Lower lobe of right lung (tissue), 2 donors: ENCODE results near the gene SMIM7. TPM values are rescaled to one million over a fixed set of nuclear protein-coding genes. Genes with fewer than 3 reads are reported as not detected.

ENCODE experiments used
- ATAC-seq, 2 donors: fragments of 200-7000 bp; cut with Tn5 transposase; one replicate each; pipeline ENCODE4 v1.9.1; 2020 to 2022; ENCODE audit warnings: mild to moderate bottlenecking in 2 of 2, moderate library complexity in 2 of 2
- DNase-seq: peaks from one replicate; pipeline ENCODE4 v3.0.0-alpha.2; 2020
- H3K27ac ChIP-seq: fragments of 200-600 bp; one replicate; pipeline ENCODE4 v1.8.0; 2022
- H3K27me3 ChIP-seq: fragments of 200-600 bp; one replicate; pipeline ENCODE4 v1.8.0; 2022; ENCODE audit warnings: low read depth
- H3K36me3 ChIP-seq: fragments of 200-600 bp; one replicate; pipeline ENCODE4 v1.8.0; 2022; ENCODE audit warnings: mild to moderate bottlenecking
- H3K4me1 ChIP-seq: fragments of 200-600 bp; one replicate; pipeline ENCODE4 v1.8.0; 2022
- H3K4me3 ChIP-seq: fragments of 200-600 bp; one replicate; pipeline ENCODE4 v1.8.0; 2022; ENCODE audit warnings: mild to moderate bottlenecking
- H3K9me3 ChIP-seq: fragments of 200-600 bp; one replicate; pipeline ENCODE4 v1.8.0; 2022
- CTCF ChIP-seq: fragments of 200-600 bp; IDR thresholded peaks from one replicate; pipeline ENCODE4 v1.8.0; 2022; ENCODE audit warnings: antibody characterized with exemption, mild to moderate bottlenecking
- intact Hi-C: fragments of 100-400 bp; cut with DNase I; formaldehyde crosslinking; loops from one replicate; pipeline ENCODE4 v1.11.0; 2022
- total RNA-seq: library from RNA; stranded (reverse); fragmentation: NEBNext Ultra II Directional; extraction: Animal tissue kit (Norgen Biotek cat#: 25700); gene quantifications from one replicate; pipeline ENCODE4 v1.2.1, GENCODE V29; 2021
- donor health status: DM: no; HTN: yes; CAD: no; lungs with severe emphysema.

Gene SMIM7
- total RNA-seq, 1 donor from 2014 or later, result 70.5 TPM

DNA sequence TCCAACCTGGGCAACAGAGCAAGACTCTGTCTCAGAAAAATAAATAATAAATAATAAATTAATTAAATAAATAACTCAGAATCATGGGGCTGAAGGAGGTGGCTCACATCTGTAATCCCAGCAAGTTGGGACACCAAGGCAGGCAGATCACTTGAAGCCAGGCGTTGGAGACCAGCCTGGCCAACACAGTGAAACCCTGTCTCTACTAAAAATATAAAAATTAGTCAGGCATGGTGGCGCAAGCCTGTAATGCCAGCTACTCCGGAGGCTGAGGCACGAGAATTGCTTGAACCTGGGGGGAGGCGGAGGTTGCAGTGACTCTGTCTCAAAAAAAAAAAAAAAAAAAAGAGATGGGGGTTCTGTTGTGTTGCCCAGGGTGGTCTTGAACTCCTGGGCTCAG is 8.2 kb upstream of the SMIM7 start:
- no peak overlapping the region for H3K4me3 ChIP-seq
- H3K27me3 ChIP-seq, result no peaks in the 10 kb centered on the region
- DNase-seq, result no peak
- H3K9me3 ChIP-seq, result no peaks in the 10 kb centered on the region
- no peak overlapping the region for H3K27ac ChIP-seq
- no peak for TF ChIP-seq CTCF
- no peaks in the 10 kb centered on the region for H3K36me3 ChIP-seq
- intact Hi-C loops, result no loop called here
- peaks cover 5% of the 10 kb centered on the region for H3K4me1 ChIP-seq
- no peak for ATAC-seq

GRCh38 chr19:16661480-16662034 is 1.6 kb upstream of the SMIM7 start:
- peak; percentile 61 for DNase-seq
- peaks cover 24% of the 10 kb centered on the region for H3K36me3 ChIP-seq
- H3K9me3 ChIP-seq, result no peaks in the 10 kb centered on the region
- intact Hi-C loops, result no loop called here
- H3K27ac ChIP-seq, result peak overlapping the region; percentile 91
- peaks cover 30% of the 10 kb centered on the region for H3K4me1 ChIP-seq
- no peak for ATAC-seq
- H3K4me3 ChIP-seq, result peak overlapping the region; percentile 86
- no peak for TF ChIP-seq CTCF
- no peaks in the 10 kb centered on the region for H3K27me3 ChIP-seq

- intact Hi-C loops, result no loop called here
- H3K36me3 ChIP-seq, result peaks cover 30% of the 10 kb centered on the region
- H3K4me3 ChIP-seq, result peak within 1 kb of the TSS; percentile 86
- peaks cover 30% of the 10 kb centered on the region for H3K4me1 ChIP-seq
- DNase-seq (peak; percentile 65), ATAC-seq (peak; percentile 66)
- H3K27ac ChIP-seq, result peak within 1 kb of the TSS; percentile 91
- no peaks in the 10 kb centered on the region for H3K27me3 ChIP-seq
- no peaks in the 10 kb centered on the region for H3K9me3 ChIP-seq
- no peak for TF ChIP-seq CTCF
Observed at GRCh38 chr19:16660763-16661479, 977 bp upstream of the SMIM7 start, which contains the start of gene TMEM38A. Gene TMEM38A, plus strand, starts transcription at chr19:16661139. Its CDS starts 79 bp downstream, at chr19:16661218.

DNA sequence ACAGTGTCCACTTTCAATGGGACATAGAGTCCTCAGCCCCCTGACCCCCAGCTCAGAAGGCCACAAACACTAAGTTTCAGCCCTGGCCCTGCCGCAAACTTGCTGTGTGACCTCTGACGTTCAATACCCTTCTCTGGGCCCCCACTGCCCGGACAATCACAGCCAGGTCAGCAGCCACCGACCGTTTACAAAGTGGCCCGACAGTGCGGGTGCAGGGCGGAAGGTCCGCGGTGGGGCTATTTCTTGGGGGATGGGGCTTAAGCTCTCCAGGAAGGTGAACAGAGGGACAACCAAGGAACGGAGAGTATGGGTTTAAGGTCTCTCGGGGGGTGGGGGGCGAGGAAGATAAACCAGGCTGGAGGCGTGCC is 496 bp downstream of the SMIM7 start:
- no peak for DNase-seq
- ATAC-seq, result no peak
- no peak for TF ChIP-seq CTCF
- Histone ChIP-seq H3K4me1 (peaks cover 30% of the 10 kb centered on the region), H3K27ac (peak overlapping the region; percentile 91), H3K4me3 (peak overlapping the region; percentile 86), H3K27me3 (no peaks in the 10 kb centered on the region), H3K9me3 (no peaks in the 10 kb centered on the region), H3K36me3 (peaks cover 45% of the 10 kb centered on the region)
- intact Hi-C loops, result no loop called here

DNA sequence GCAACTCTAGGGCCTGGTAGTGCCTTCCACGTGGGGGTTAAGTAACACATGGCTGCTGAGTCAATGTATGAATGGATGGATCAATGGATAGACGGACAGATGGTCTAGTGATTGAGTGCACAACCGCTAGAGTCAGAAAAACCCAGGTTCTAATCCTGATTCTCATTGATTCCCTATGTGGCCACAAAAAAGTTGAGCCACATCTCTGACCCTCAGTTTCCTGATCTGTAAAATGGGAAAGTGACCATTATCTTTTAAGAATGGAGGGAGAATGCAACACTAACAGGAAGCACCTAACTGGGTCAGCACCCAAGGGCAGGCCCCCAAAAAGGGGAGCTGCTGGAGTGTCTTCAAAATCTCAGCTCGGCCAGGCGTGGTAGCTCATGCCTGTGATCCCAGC is 2.6 kb downstream of the SMIM7 start:
- Histone ChIP-seq H3K36me3 (peaks cover 66% of the 10 kb centered on the region), H3K4me1 (peaks cover 25% of the 10 kb centered on the region), H3K4me3 (no peak overlapping the region), H3K27ac (no peak overlapping the region), H3K27me3 (no peaks in the 10 kb centered on the region), H3K9me3 (no peaks in the 10 kb centered on the region)
- intact Hi-C loops, result no loop called here
- DNase-seq (no peak), ATAC-seq (no peak)
- TF ChIP-seq CTCF, result no peak
